B cell (primary cell): Measurements from ENCODE around the gene RXFP2. TPM values are rescaled to one million over a fixed set of nuclear protein-coding genes. Genes with fewer than 3 reads are reported as not detected.

Experiments used
- ATAC-seq: fragments of 200-7000 bp; cut with Tn5 transposase; one replicate; pipeline ENCODE4 v1.10.0; 2021; ENCODE audit warnings: low read depth, mild to moderate bottlenecking, moderate number of reproducible peaks, moderate library complexity
- CTCF ChIA-PET: fragments of 350-600 bp; sonication (Branson Sonifier 250); formaldehyde crosslinking; loops from one replicate; lab custom pipeline; 2021; ENCODE audit warnings: antibody characterized with exemption, inconsistent platforms; lab: Charles Lee
- POLR2A ChIA-PET: fragments of 350-600 bp; sonication (Branson Sonifier 250); formaldehyde crosslinking; loops from one replicate; lab custom pipeline; 2021; ENCODE audit warnings: antibody characterized with exemption; lab: Charles Lee
- DNase-seq: peaks from one replicate; pipeline ENCODE4 v3.0.0; 2013
- H2AFZ ChIP-seq: 2 replicates; pipeline ENCODE4 v1.6.1; 2012; ENCODE audit warnings: mild to moderate bottlenecking, low read depth, low read length; ENCODE audit not compliant: insufficient read depth, poor library complexity, severe bottlenecking
- H3K27ac ChIP-seq, 2 donors: 1 replicate in 1 of 2; 2 replicates in 1 of 2; pipeline ENCODE4 v1.5.1; 2012 to 2013; ENCODE audit warnings: low read length in 2 of 2, mild to moderate bottlenecking in 2 of 2, moderate library complexity in 1 of 2
- H3K27me3 ChIP-seq, 4 experiments: fragments of 200-600 bp in 1 of 4; sonication (generic) in 1 of 4; replicated peaks in 1 of 4; 1 replicate in 2 of 4; 2 replicates in 2 of 4; pipeline versions ENCODE4 v1.6.1 to v1.7.0; 2013 to 2016; ENCODE audit warnings: low read length in 3 of 4, mild to moderate bottlenecking in 2 of 4, mixed read lengths in 1 of 4, moderate library complexity in 1 of 4; ENCODE audit not compliant: insufficient read depth in 4 of 4, control insufficient read depth in 3 of 4; ENCODE audit errors: control extremely low read depth in 1 of 4
- H3K36me3 ChIP-seq, 2 experiments: replicated peaks in 1 of 2; 1 replicate in 1 of 2; 2 replicates in 1 of 2; pipeline versions ENCODE4 v1.6.1 to v1.7.1; 2013; ENCODE audit warnings: low read length in 1 of 2; ENCODE audit not compliant: insufficient read depth in 2 of 2, control insufficient read depth in 1 of 2; ENCODE audit errors: control extremely low read depth in 1 of 2, extremely low read depth in 1 of 2
- H3K4me1 ChIP-seq, 2 donors: fragments of 200-600 bp in 1 of 2; sonication (generic) in 1 of 2; 1 replicate in 1 of 2; 2 replicates in 1 of 2; pipeline versions ENCODE4 v1.5.1 to v1.6.1; 2013 to 2017; ENCODE audit warnings: low read length in 2 of 2; ENCODE audit not compliant: control insufficient read depth in 2 of 2, insufficient read depth in 2 of 2
- H3K4me2 ChIP-seq: replicated peaks from 2 replicates; pipeline ENCODE3; 2012; ENCODE audit warnings: mild to moderate bottlenecking, low read depth, low read length; ENCODE audit not compliant: poor library complexity, severe bottlenecking
- H3K4me3 ChIP-seq, 5 experiments: fragments of 200-600 bp in 1 of 5; sonication (generic) in 1 of 5; 1 replicate in 3 of 5; 2 replicates in 2 of 5; pipeline versions ENCODE4 v1.5.1 to v1.7.0; 2011 to 2016; ENCODE audit warnings: low read length in 4 of 5, mild to moderate bottlenecking in 4 of 5, low read depth in 2 of 5, control low read depth in 1 of 5, moderate library complexity in 1 of 5; ENCODE audit not compliant: insufficient read depth in 1 of 5; ENCODE audit errors: control extremely low read depth in 1 of 5, extremely low read depth in 1 of 5
- H3K79me2 ChIP-seq: fragments of 200-600 bp; sonication (generic); one replicate; pipeline ENCODE4 v1.6.0; 2016; ENCODE audit warnings: low read length; ENCODE audit not compliant: control insufficient read depth, insufficient read depth
- H3K9ac ChIP-seq: fragments of 200-600 bp; sonication (generic); 2 replicates; pipeline ENCODE4 v1.6.1; 2017; ENCODE audit warnings: mild to moderate bottlenecking, low read length, moderate library complexity
- H3K9me3 ChIP-seq, 3 donors: one replicate each; pipeline versions ENCODE4 v1.6.1 to v1.7.1; 2013; ENCODE audit warnings: low read length in 2 of 3; ENCODE audit not compliant: control insufficient read depth in 2 of 3, insufficient read depth in 1 of 3; ENCODE audit errors: control extremely low read depth in 1 of 3
- H4K20me1 ChIP-seq: 2 replicates; pipeline ENCODE4 v1.6.0; 2012; ENCODE audit warnings: mild to moderate bottlenecking, low read length; ENCODE audit not compliant: insufficient read depth, control insufficient read depth, poor library complexity, severe bottlenecking
- H3K27ac Mint-ChIP-seq: one replicate; pipeline ENCODE4 v1.8.0; 2021; ENCODE audit warnings: mixed read lengths
- H3K27me3 Mint-ChIP-seq: one replicate; pipeline ENCODE4 v1.8.0; 2021; ENCODE audit warnings: mixed read lengths
- H3K4me1 Mint-ChIP-seq: one replicate; pipeline ENCODE4 v1.8.0; 2021; ENCODE audit warnings: mixed read lengths
- H3K4me3 Mint-ChIP-seq: one replicate; pipeline ENCODE4 v1.8.0; 2021; ENCODE audit warnings: mixed read lengths
- H3K9me3 Mint-ChIP-seq: one replicate; pipeline ENCODE4 v1.8.0; 2022; ENCODE audit warnings: mixed read lengths; ENCODE audit not compliant: insufficient read depth
- EZH2 ChIP-seq: IDR thresholded peaks from 2 replicates; pipeline ENCODE4 v1.6.1; 2012; ENCODE audit warnings: borderline replicate concordance, low read depth, mild to moderate bottlenecking, moderate library complexity, low read length; ENCODE audit not compliant: insufficient read depth, poor library complexity, severe bottlenecking
- WGBS: methylation state at CpG from one replicate; pipeline ENCODE4 v1.1.5; 2013; ENCODE audit warnings: missing lambda C conversion rate; ENCODE audit not compliant: insufficient coverage; 5-methylcytosine and 5-hydroxymethylcytosine counted together
- intact Hi-C: fragments of 100-400 bp; cut with micrococcal nuclease; formaldehyde crosslinking; loops from one replicate; pipeline ENCODE4 v1.10.0; 2022
- polyA minus RNA-seq: library from RNA; depleted of rRNA, polyadenylated mRNA; stranded (reverse); fragments of >200 nt; gene quantifications from 2 replicates; pipeline ENCODE4 v1.2.3, GENCODE V29; 2012
- polyA plus RNA-seq: library from polyadenylated mRNA; depleted of rRNA; stranded (reverse); fragments of >200 nt; gene quantifications from 2 replicates; pipeline ENCODE4 v1.2.3, GENCODE V29; 2012
- total RNA-seq, 2 donors: library from RNA; stranded (reverse); fragments of 120-200 nt in 1 of 2; gene quantifications; 1 replicate in 1 of 2; 2 replicates in 1 of 2; pipeline versions ENCODE4 v1.2.3 to v1.2.4, GENCODE V29; 2013 to 2022
- TF ChIP-seq, protein P1 (sequence below): fragments of 200-600 bp; IDR thresholded peaks from one replicate; pipeline ENCODE4 v1.8.0; 2022; ENCODE audit warnings: antibody characterized with exemption, mild to moderate bottlenecking

RXFP2 gene, protein sequence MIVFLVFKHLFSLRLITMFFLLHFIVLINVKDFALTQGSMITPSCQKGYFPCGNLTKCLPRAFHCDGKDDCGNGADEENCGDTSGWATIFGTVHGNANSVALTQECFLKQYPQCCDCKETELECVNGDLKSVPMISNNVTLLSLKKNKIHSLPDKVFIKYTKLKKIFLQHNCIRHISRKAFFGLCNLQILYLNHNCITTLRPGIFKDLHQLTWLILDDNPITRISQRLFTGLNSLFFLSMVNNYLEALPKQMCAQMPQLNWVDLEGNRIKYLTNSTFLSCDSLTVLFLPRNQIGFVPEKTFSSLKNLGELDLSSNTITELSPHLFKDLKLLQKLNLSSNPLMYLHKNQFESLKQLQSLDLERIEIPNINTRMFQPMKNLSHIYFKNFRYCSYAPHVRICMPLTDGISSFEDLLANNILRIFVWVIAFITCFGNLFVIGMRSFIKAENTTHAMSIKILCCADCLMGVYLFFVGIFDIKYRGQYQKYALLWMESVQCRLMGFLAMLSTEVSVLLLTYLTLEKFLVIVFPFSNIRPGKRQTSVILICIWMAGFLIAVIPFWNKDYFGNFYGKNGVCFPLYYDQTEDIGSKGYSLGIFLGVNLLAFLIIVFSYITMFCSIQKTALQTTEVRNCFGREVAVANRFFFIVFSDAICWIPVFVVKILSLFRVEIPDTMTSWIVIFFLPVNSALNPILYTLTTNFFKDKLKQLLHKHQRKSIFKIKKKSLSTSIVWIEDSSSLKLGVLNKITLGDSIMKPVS
- not detected in 2 replicates for total RNA-seq
- not detected for total RNA-seq (2013)
- not detected in 2 replicates for polyA plus RNA-seq
- polyA minus RNA-seq, result not detected in 2 replicates

DNA sequence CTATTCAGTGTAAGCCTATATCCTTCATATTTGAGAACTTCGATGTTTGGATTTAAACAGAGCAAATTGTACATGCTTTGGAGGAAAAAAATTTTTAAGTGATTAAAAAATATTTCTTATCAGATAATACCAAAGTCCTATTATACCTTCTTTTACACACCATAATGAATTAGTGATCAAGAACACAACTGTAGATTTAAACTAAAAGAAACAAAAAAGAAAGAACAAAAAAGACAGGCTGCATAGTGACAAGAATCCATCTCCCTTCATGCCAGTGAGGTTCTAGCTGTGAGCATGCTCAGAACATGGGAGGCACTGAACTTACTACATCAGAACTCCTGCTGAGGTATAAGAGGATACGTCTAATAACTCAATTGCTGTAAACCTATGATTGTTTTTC, at the start of gene RXFP2:
Gene RXFP2, plus strand, starts transcription at position 301 of the 400 bp plus-strand sequence. Its CDS starts 87 bp downstream, at position 388.
- no peak within 1 kb of the TSS for H3K9ac ChIP-seq
- Mint-ChIP-seq H3K4me3 (no peak within 1 kb of the TSS), H3K27ac (no peak within 1 kb of the TSS), H3K4me1 (no peaks in the 10 kb centered on the region), H3K9me3 (no peaks in the 10 kb centered on the region), H3K27me3 (peaks cover 21% of the 10 kb centered on the region)
- no peak within 1 kb of the TSS for H3K4me3 ChIP-seq
- no CpG with 5 or more reads among the region's 2 CpGs for WGBS
- no peaks in the 10 kb centered on the region for H3K36me3 ChIP-seq
- no peaks in the 10 kb centered on the region for H3K27me3 ChIP-seq
- DNase-seq, result no peak
- CTCF ChIA-PET, result no interaction called here
- no peak within 1 kb of the TSS for H3K27ac ChIP-seq
- no peaks in the 10 kb centered on the region for H3K79me2 ChIP-seq
- ATAC-seq, result no peak
- peaks cover 0 to 4% of the 10 kb centered on the region in 2 donors for H3K4me1 ChIP-seq
- no peaks in the 10 kb centered on the region for H3K9me3 ChIP-seq
- no peak within 1 kb of the TSS for H2AFZ ChIP-seq
- intact Hi-C loops, result no loop called here
- POLR2A ChIA-PET, result no interaction called here
- no peak for TF ChIP-seq EZH2
- TF ChIP-seq, protein P1, sequence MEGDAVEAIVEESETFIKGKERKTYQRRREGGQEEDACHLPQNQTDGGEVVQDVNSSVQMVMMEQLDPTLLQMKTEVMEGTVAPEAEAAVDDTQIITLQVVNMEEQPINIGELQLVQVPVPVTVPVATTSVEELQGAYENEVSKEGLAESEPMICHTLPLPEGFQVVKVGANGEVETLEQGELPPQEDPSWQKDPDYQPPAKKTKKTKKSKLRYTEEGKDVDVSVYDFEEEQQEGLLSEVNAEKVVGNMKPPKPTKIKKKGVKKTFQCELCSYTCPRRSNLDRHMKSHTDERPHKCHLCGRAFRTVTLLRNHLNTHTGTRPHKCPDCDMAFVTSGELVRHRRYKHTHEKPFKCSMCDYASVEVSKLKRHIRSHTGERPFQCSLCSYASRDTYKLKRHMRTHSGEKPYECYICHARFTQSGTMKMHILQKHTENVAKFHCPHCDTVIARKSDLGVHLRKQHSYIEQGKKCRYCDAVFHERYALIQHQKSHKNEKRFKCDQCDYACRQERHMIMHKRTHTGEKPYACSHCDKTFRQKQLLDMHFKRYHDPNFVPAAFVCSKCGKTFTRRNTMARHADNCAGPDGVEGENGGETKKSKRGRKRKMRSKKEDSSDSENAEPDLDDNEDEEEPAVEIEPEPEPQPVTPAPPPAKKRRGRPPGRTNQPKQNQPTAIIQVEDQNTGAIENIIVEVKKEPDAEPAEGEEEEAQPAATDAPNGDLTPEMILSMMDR, result no peak
- no peak within 1 kb of the TSS for H3K4me2 ChIP-seq
- no peaks in the 10 kb centered on the region for H4K20me1 ChIP-seq
